Neural cell (in vitro differentiated cells): ENCODE results near the gene GAR1. TPM values are rescaled to one million over a fixed set of nuclear protein-coding genes. Genes with fewer than 3 reads are reported as not detected.

Source experiments
- H2AFZ ChIP-seq: fragments of 200-600, 300-800 bp; sonication (generic), shearing (Covaris generic); 2 replicates; pipeline ENCODE4 v1.6.0; 2014; ENCODE audit warnings: low read depth, mild to moderate bottlenecking, antibody characterized with exemption, low read length, moderate library complexity
- H3F3A ChIP-seq: fragments of 200-600 bp; shearing (Covaris generic); 2 replicates; pipeline ENCODE4 v1.6.1; 2016; ENCODE audit warnings: mild to moderate bottlenecking, moderate library complexity, mixed read lengths, antibody characterized with exemption, low read length; ENCODE audit not compliant: insufficient read depth, poor library complexity, severe bottlenecking
- H3K27ac ChIP-seq: fragments of 200-600, 300-800 bp; sonication (generic), shearing (Covaris generic); 2 replicates; pipeline ENCODE4 v1.5.1; 2014; ENCODE audit warnings: mild to moderate bottlenecking, low read length, moderate library complexity
- H3K27me3 ChIP-seq: fragments of 300-800, 200-600 bp; sonication (generic), shearing (Covaris generic); 2 replicates; pipeline ENCODE4 v1.6.0; 2014; ENCODE audit warnings: mild to moderate bottlenecking, low read depth, low read length, moderate library complexity; ENCODE audit not compliant: insufficient read depth
- H3K36me3 ChIP-seq: fragments of 300-800, 200-600 bp; sonication (generic), shearing (Covaris generic); 2 replicates; pipeline ENCODE4 v1.5.1; 2014; ENCODE audit warnings: mild to moderate bottlenecking, antibody characterized with exemption, low read length, moderate library complexity; ENCODE audit not compliant: insufficient read depth
- H3K4me2 ChIP-seq: fragments of 300-800, 200-600 bp; sonication (generic), shearing (Covaris generic); 2 replicates; pipeline ENCODE4 v1.6.0; 2014; ENCODE audit warnings: mild to moderate bottlenecking, low read length
- H3K4me3 ChIP-seq: fragments of 300-800, 200-600 bp; sonication (generic), shearing (Covaris generic); 2 replicates; pipeline ENCODE4 v1.5.1; 2014; ENCODE audit warnings: mild to moderate bottlenecking, low read length, moderate library complexity
- H3K79me2 ChIP-seq: fragments of 200-600 bp; shearing (Covaris generic); replicated peaks from 2 replicates; pipeline ENCODE4 v1.6.0; 2014; ENCODE audit warnings: mild to moderate bottlenecking, low read length, moderate library complexity; ENCODE audit not compliant: insufficient read depth
- H3K9ac ChIP-seq: fragments of 300-800, 200-600 bp; sonication (generic), shearing (Covaris generic); 2 replicates; pipeline ENCODE4 v1.6.1; 2016; ENCODE audit warnings: mild to moderate bottlenecking, low read length, mixed read lengths
- H3K9me2 ChIP-seq: fragments of 200-600 bp; shearing (Covaris generic); 2 replicates; pipeline ENCODE4 v1.6.1; 2016; ENCODE audit warnings: mild to moderate bottlenecking, low read length, mixed read lengths; ENCODE audit not compliant: insufficient read depth
- H3K9me3 ChIP-seq: fragments of 200-600, 300-800 bp; sonication (generic), shearing (Covaris generic); 2 replicates; pipeline ENCODE4 v1.6.1; 2016; ENCODE audit warnings: mild to moderate bottlenecking, mixed run types, low read length, moderate library complexity, mixed read lengths
- H4K20me1 ChIP-seq: fragments of 200-600 bp; shearing (Covaris generic); 2 replicates; pipeline ENCODE4 v1.6.1; 2016; ENCODE audit warnings: mild to moderate bottlenecking, mixed run types; ENCODE audit not compliant: insufficient read depth
- EP300 ChIP-seq: fragments of 450-650 bp; conservative IDR thresholded peaks from 2 replicates; pipeline ENCODE4 v1.6.1; 2014; ENCODE audit warnings: antibody characterized with exemption, mild to moderate bottlenecking, moderate library complexity; ENCODE audit not compliant: poor library complexity, severe bottlenecking
- EZH2 ChIP-seq: fragments of 200-600, 300-800 bp; shearing (Covaris generic), sonication (generic); IDR thresholded peaks from 2 replicates; pipeline ENCODE4 v1.6.1; 2014; ENCODE audit warnings: antibody characterized with exemption, low read length, borderline replicate concordance, mild to moderate bottlenecking; ENCODE audit not compliant: insufficient read depth, poor library complexity, severe bottlenecking
- MXI1 ChIP-seq: fragments of 450-650 bp; conservative IDR thresholded peaks from 2 replicates; pipeline ENCODE4 v1.6.1; 2014; ENCODE audit warnings: antibody characterized with exemption, mild to moderate bottlenecking; ENCODE audit not compliant: poor library complexity, severe bottlenecking
- POLR2AphosphoS5 ChIP-seq: IDR thresholded peaks from 2 replicates; pipeline ENCODE4 v1.6.1; 2012
- RAD21 ChIP-seq: fragments of 450-650 bp; conservative IDR thresholded peaks from 2 replicates; pipeline ENCODE4 v1.6.1; 2014; ENCODE audit warnings: antibody characterized with exemption, mild to moderate bottlenecking, moderate library complexity
- REST ChIP-seq: IDR thresholded peaks from 2 replicates; pipeline ENCODE4 v1.6.1; 2012; ENCODE audit warnings: borderline replicate concordance
- SMC3 ChIP-seq: fragments of 450-650 bp; conservative IDR thresholded peaks from 2 replicates; pipeline ENCODE4 v1.6.1; 2014; ENCODE audit warnings: antibody characterized with exemption, mild to moderate bottlenecking, moderate library complexity; ENCODE audit not compliant: poor library complexity
- TAF1 ChIP-seq: IDR thresholded peaks from 2 replicates; pipeline ENCODE4 v1.6.1; 2012; ENCODE audit warnings: low read depth
- polyA plus RNA-seq: library from polyadenylated mRNA; depleted of rRNA; stranded (reverse); fragments of >200 nt; gene quantifications from 2 replicates; pipeline ENCODE4 v1.2.3, GENCODE V29; 2014
- TF ChIP-seq, protein P1 (sequence below): fragments of 450-650 bp; IDR thresholded peaks from 2 replicates; pipeline ENCODE4 v1.5.1; 2014; ENCODE audit warnings: antibody characterized with exemption, mild to moderate bottlenecking, moderate library complexity; ENCODE audit not compliant: poor library complexity, severe bottlenecking

Gene GAR1
- polyA plus RNA-seq, 1 donor from 2014 or later = 9.1 TPM

GRCh38 chr4:109816082-109816442 lies 500 bp downstream of the GAR1 start:
- H3K9me2 ChIP-seq = no peaks in the 10 kb centered on the region
- no peaks in the 10 kb centered on the region for H3K27me3 ChIP-seq
- no peak for TF ChIP-seq POLR2AphosphoS5
- TF ChIP-seq REST = no peak
- TF ChIP-seq, protein P1, sequence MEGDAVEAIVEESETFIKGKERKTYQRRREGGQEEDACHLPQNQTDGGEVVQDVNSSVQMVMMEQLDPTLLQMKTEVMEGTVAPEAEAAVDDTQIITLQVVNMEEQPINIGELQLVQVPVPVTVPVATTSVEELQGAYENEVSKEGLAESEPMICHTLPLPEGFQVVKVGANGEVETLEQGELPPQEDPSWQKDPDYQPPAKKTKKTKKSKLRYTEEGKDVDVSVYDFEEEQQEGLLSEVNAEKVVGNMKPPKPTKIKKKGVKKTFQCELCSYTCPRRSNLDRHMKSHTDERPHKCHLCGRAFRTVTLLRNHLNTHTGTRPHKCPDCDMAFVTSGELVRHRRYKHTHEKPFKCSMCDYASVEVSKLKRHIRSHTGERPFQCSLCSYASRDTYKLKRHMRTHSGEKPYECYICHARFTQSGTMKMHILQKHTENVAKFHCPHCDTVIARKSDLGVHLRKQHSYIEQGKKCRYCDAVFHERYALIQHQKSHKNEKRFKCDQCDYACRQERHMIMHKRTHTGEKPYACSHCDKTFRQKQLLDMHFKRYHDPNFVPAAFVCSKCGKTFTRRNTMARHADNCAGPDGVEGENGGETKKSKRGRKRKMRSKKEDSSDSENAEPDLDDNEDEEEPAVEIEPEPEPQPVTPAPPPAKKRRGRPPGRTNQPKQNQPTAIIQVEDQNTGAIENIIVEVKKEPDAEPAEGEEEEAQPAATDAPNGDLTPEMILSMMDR = no peak
- TF ChIP-seq TAF1 = no peak
- no peak for TF ChIP-seq EZH2
- TF ChIP-seq MXI1 = no peak
- no peak for TF ChIP-seq SMC3
- TF ChIP-seq EP300 = no peak
- no peak for TF ChIP-seq RAD21
- no peaks in the 10 kb centered on the region for H3K9me3 ChIP-seq
- peak overlapping the region; percentile 95 for H2AFZ ChIP-seq
- H3K79me2 ChIP-seq = peaks cover 21% of the 10 kb centered on the region
- H3K9ac ChIP-seq = peak overlapping the region; percentile 73
- H3K27ac ChIP-seq = peak overlapping the region; percentile 68
- H3K4me3 ChIP-seq = peak overlapping the region; percentile 75
- no peaks in the 10 kb centered on the region for H4K20me1 ChIP-seq
- peak overlapping the region; percentile 75 for H3K4me2 ChIP-seq
- no peaks in the 10 kb centered on the region for H3K36me3 ChIP-seq
- H3F3A ChIP-seq = no peaks in the 10 kb centered on the region

GRCh38 chr4:109816894-109817293 lies 1.3 kb downstream of the GAR1 start:
- TF ChIP-seq EZH2 (no peak), MXI1 (no peak)
- no peak overlapping the region for H2AFZ ChIP-seq

GRCh38 chr4:109818268-109818667 lies 2.7 kb downstream of the GAR1 start:
- H3K27me3 ChIP-seq = no peaks in the 10 kb centered on the region
- H3K36me3 ChIP-seq = no peaks in the 10 kb centered on the region
- no peaks in the 10 kb centered on the region for H3K9me3 ChIP-seq
- H3K9me2 ChIP-seq = no peaks in the 10 kb centered on the region
- H3F3A ChIP-seq = no peaks in the 10 kb centered on the region
- H3K4me2 ChIP-seq = no peak overlapping the region
- TF ChIP-seq REST (no peak), POLR2AphosphoS5 (no peak), TAF1 (no peak), EP300 (no peak), RAD21 (no peak), SMC3 (no peak), MXI1 (no peak)
- TF ChIP-seq, protein P1 = no peak
- no peak overlapping the region for H3K27ac ChIP-seq
- H3K9ac ChIP-seq = no peak overlapping the region
- H2AFZ ChIP-seq = no peak overlapping the region
- H4K20me1 ChIP-seq = no peaks in the 10 kb centered on the region
- H3K79me2 ChIP-seq = peaks cover 21% of the 10 kb centered on the region
- H3K4me3 ChIP-seq = no peak overlapping the region

More at GRCh38 chr4:109816894-109817293, 1.3 kb downstream of the GAR1 start:
- H3K9ac ChIP-seq = no peak overlapping the region
- no peaks in the 10 kb centered on the region for H3K9me2 ChIP-seq
- no peaks in the 10 kb centered on the region for H3K27me3 ChIP-seq
- H3K9me3 ChIP-seq = no peaks in the 10 kb centered on the region
- no peaks in the 10 kb centered on the region for H3F3A ChIP-seq
- H3K27ac ChIP-seq = no peak overlapping the region
- H3K4me3 ChIP-seq = peak overlapping the region; percentile 75
- peaks cover 21% of the 10 kb centered on the region for H3K79me2 ChIP-seq
- H4K20me1 ChIP-seq = no peaks in the 10 kb centered on the region
- H3K4me2 ChIP-seq = peak overlapping the region; percentile 75
- no peaks in the 10 kb centered on the region for H3K36me3 ChIP-seq
